ENCODE results near the gene HPCA. TPM values are rescaled to one million over a fixed set of nuclear protein-coding genes. Genes with fewer than 3 reads are reported as not detected.

Gene HPCA
- total RNA-seq, 2 donors from 2014 or later: 1.2 TPM; not detected in 1

- Mint-ChIP-seq H3K4me1 (peaks cover 7% of the 10 kb centered on the region), H3K36me3 (ENCODE audit: low read depth) (peaks cover 44% of the 10 kb centered on the region), H3K9me3 (no peaks in the 10 kb centered on the region), H3K27me3 (ENCODE audit: insufficient read depth) (no peaks in the 10 kb centered on the region), H3K27ac (no peak overlapping the region), H3K4me3 (no peak overlapping the region)
- no peak for DNase-seq
- H3K9me3 ChIP-seq (ENCODE audit: control insufficient read depth, low read length): no peaks in the 10 kb centered on the region
- no peaks in the 10 kb centered on the region for H3K27me3 ChIP-seq (ENCODE audit: control insufficient read depth, insufficient read depth, low read length, poor library complexity, severe bottlenecking)
- H3K4me3 ChIP-seq (ENCODE audit: low read length): no peak overlapping the region
- no peak overlapping the region for H3K9ac ChIP-seq (ENCODE audit: extremely low read depth, low read length, poor library complexity, severe bottlenecking)
- H3K4me1 ChIP-seq (ENCODE audit: control insufficient read depth, insufficient read depth, low read length): peaks cover 6% of the 10 kb centered on the region
- TF ChIP-seq, protein P1, sequence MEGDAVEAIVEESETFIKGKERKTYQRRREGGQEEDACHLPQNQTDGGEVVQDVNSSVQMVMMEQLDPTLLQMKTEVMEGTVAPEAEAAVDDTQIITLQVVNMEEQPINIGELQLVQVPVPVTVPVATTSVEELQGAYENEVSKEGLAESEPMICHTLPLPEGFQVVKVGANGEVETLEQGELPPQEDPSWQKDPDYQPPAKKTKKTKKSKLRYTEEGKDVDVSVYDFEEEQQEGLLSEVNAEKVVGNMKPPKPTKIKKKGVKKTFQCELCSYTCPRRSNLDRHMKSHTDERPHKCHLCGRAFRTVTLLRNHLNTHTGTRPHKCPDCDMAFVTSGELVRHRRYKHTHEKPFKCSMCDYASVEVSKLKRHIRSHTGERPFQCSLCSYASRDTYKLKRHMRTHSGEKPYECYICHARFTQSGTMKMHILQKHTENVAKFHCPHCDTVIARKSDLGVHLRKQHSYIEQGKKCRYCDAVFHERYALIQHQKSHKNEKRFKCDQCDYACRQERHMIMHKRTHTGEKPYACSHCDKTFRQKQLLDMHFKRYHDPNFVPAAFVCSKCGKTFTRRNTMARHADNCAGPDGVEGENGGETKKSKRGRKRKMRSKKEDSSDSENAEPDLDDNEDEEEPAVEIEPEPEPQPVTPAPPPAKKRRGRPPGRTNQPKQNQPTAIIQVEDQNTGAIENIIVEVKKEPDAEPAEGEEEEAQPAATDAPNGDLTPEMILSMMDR (conservative IDR thresholded peaks at IDR 0.05): no peak
- WGBS, 2 experiments (ENCODE audit: insufficient coverage in 1 of 2, insufficient read length in 1 of 2): 91 to 95% methylated on average over 4 of the region's 4 CpGs
- no peak overlapping the region for H3K27ac ChIP-seq (ENCODE audit: low read depth, low read length)
- H3K36me3 ChIP-seq (ENCODE audit: control insufficient read depth, insufficient read depth, low read length): peaks cover 68% of the 10 kb centered on the region
These were observed 50.8 kb downstream of the HPCA start for GRCh38 chr1:32937061-32937460.

- Histone ChIP-seq H3K27me3 (ENCODE audit: control insufficient read depth, insufficient read depth, low read length, poor library complexity, severe bottlenecking) (no peaks in the 10 kb centered on the region), H3K4me1 (ENCODE audit: control insufficient read depth, insufficient read depth, low read length) (no peaks in the 10 kb centered on the region), H3K9ac (ENCODE audit: extremely low read depth, low read length, poor library complexity, severe bottlenecking) (no peak overlapping the region), H3K9me3 (ENCODE audit: control insufficient read depth, low read length) (no peaks in the 10 kb centered on the region), H3K4me3 (ENCODE audit: low read length) (no peak overlapping the region), H3K36me3 (ENCODE audit: control insufficient read depth, insufficient read depth, low read length) (peaks cover 95% of the 10 kb centered on the region), H3K27ac (ENCODE audit: low read depth, low read length) (no peak overlapping the region)
- Mint-ChIP-seq H3K36me3 (ENCODE audit: low read depth) (peaks cover 69% of the 10 kb centered on the region), H3K9me3 (no peaks in the 10 kb centered on the region), H3K4me3 (no peak overlapping the region), H3K27ac (no peak overlapping the region), H3K27me3 (ENCODE audit: insufficient read depth) (no peaks in the 10 kb centered on the region), H3K4me1 (no peaks in the 10 kb centered on the region)
- 93 to 96% methylated on average over 3 to 4 of the region's 4 CpGs for WGBS, 2 experiments (ENCODE audit: insufficient coverage in 1 of 2, insufficient read length in 1 of 2)
- no peak for DNase-seq
- TF ChIP-seq, protein P1 (conservative IDR thresholded peaks at IDR 0.05): no peak
These were observed 53.5 kb downstream of the HPCA start for GRCh38 chr1:32939655-32940371.

DNA sequence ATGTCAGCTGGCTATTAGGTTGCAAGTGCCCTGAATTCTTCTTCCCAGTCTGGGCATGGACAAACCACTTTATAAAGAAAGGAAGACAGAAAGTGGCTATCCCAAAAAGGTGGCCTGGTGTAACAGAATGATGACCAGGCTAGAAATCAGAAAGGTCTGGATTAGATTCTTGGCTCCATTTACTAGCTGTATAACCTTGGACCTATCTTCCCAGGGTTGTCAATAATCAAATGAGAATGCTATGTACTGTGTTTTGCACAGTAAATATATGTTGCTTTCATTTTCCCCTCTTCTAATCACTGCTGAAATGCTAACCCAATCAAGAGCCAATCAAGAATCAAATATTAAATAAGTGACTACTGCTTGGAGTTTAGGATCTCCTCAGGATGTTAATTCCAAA is 57.9 kb downstream of the HPCA start:
- Histone ChIP-seq H3K9me3 (ENCODE audit: control insufficient read depth, low read length) (no peaks in the 10 kb centered on the region), H3K27me3 (ENCODE audit: control insufficient read depth, insufficient read depth, low read length, poor library complexity, severe bottlenecking) (no peaks in the 10 kb centered on the region), H3K27ac (ENCODE audit: low read depth, low read length) (no peak overlapping the region), H3K9ac (ENCODE audit: extremely low read depth, low read length, poor library complexity, severe bottlenecking) (no peak overlapping the region), H3K4me3 (ENCODE audit: low read length) (no peak overlapping the region), H3K36me3 (ENCODE audit: control insufficient read depth, insufficient read depth, low read length) (peaks cover 93% of the 10 kb centered on the region), H3K4me1 (ENCODE audit: control insufficient read depth, insufficient read depth, low read length) (peaks cover 8% of the 10 kb centered on the region)
- no peak for DNase-seq
- Mint-ChIP-seq H3K9me3 (no peaks in the 10 kb centered on the region), H3K36me3 (ENCODE audit: low read depth) (peaks cover 68% of the 10 kb centered on the region), H3K4me3 (no peak overlapping the region), H3K27me3 (ENCODE audit: insufficient read depth) (no peaks in the 10 kb centered on the region), H3K4me1 (peaks cover 17% of the 10 kb centered on the region), H3K27ac (no peak overlapping the region)
- TF ChIP-seq, protein P1 (conservative IDR thresholded peaks at IDR 0.05): no peak

Other genes with a start within 250 kb of the HPCA start
- gene ZBTB8OS, start 235.9 kb upstream of the HPCA start, total RNA-seq: 10 to 100 TPM; 85.1 to 99.4 TPM
- 100 to 1,000 TPM; 521 to 678 TPM for gene RBBP4, start 235.3 kb upstream of the HPCA start, total RNA-seq
- under 1 TPM in 1 of 2 donors, not detected in 1; 0.18 TPM for gene SYNC, start 183.7 kb upstream of the HPCA start, total RNA-seq
- 100 to 1,000 TPM; 141 to 154 TPM for gene YARS1, start 69.1 kb upstream of the HPCA start, total RNA-seq
- gene S100PBP, start 68.8 kb upstream of the HPCA start, total RNA-seq: 100 to 1,000 TPM in 1 of 2 donors, 10 to 100 TPM in 1; 91.4 to 112 TPM
- 1 to 10 TPM; 6.0 to 7.2 TPM for gene FNDC5, start 15.6 kb upstream of the HPCA start, total RNA-seq
- gene TMEM54, start 14.9 kb downstream of the HPCA start, total RNA-seq: 10 to 100 TPM in 1 of 2 donors, 1 to 10 TPM in 1; 8.6 to 12.3 TPM
- gene RNF19B, start 78.3 kb downstream of the HPCA start, total RNA-seq: 10 to 100 TPM; 17.8 TPM
- 100 to 1,000 TPM; 114 to 118 TPM for gene AK2, start 150.4 kb downstream of the HPCA start, total RNA-seq
- 1 to 10 TPM; 1.7 to 3.0 TPM for gene AZIN2, start 194.7 kb downstream of the HPCA start, total RNA-seq

Data from endodermal cell (in vitro differentiated cells).